Panc1 (cell line): Measurements from ENCODE around the gene RBKS. TPM values are rescaled to one million over a fixed set of nuclear protein-coding genes. Genes with fewer than 3 reads are reported as not detected.
"Not testable (repeated sequence)": the region's sequence is repeated elsewhere in the genome, so short reads cannot be mapped to it uniquely, and the experiment has no call there.

ENCODE experiments used
- ATAC-seq: fragments of 200-7000 bp; cut with Tn5 transposase; 2 replicates; pipeline ENCODE4 v1.9.1; 2020; ENCODE audit warnings: mild to moderate bottlenecking, moderate library complexity
- BruUV-seq: library from RNA; stranded (reverse); fragments of 400-500 nt; replicated peaks from 2 replicates; lab custom pipeline; 2021; lab: Mats Ljungman, UMichigan
- CTCF ChIA-PET: fragments of 300-600 bp; sonication (Branson Sonifier 250); formaldehyde crosslinking; loops from one replicate; lab custom pipeline; 2022; ENCODE audit warnings: antibody characterized with exemption; lab: Charles Lee
- POLR2A ChIA-PET: fragments of 300-600 bp; sonication (Branson Sonifier 250); formaldehyde crosslinking; loops from one replicate; lab custom pipeline; 2022; ENCODE audit warnings: antibody characterized with exemption; lab: Charles Lee
- DNase-seq: peaks from one replicate; pipeline ENCODE4 v3.0.0-alpha.2; 2010; ENCODE audit warnings: low read depth, low spot score
- H3K27ac ChIP-seq: 2 replicates; pipeline ENCODE4 v1.5.1; 2011; ENCODE audit warnings: mild to moderate bottlenecking, low read length, inconsistent platforms
- H3K27me3 ChIP-seq: fragments of 200-500 bp; sonication (Bioruptor generic); 2 replicates; pipeline ENCODE4 v1.6.0; 2014; ENCODE audit warnings: low read length, inconsistent platforms; ENCODE audit not compliant: control insufficient read depth, insufficient read depth
- H3K36me3 ChIP-seq: fragments of 200-500 bp; sonication (Bioruptor generic); 2 replicates; pipeline ENCODE4 v1.5.1; 2014; ENCODE audit warnings: inconsistent platforms, mild to moderate bottlenecking, low read length, moderate library complexity; ENCODE audit not compliant: control insufficient read depth, insufficient read depth
- H3K4me1 ChIP-seq: 2 replicates; pipeline ENCODE4 v1.5.1; 2011; ENCODE audit warnings: inconsistent platforms, mild to moderate bottlenecking, low read length, moderate library complexity; ENCODE audit not compliant: control insufficient read depth, insufficient read depth
- H3K4me3 ChIP-seq, 2 experiments: 2 replicates each; pipeline ENCODE4 v1.5.1; 2011 to 2012; ENCODE audit warnings: low read depth in 2 of 2, low read length in 2 of 2, mild to moderate bottlenecking in 2 of 2, inconsistent platforms in 1 of 2, moderate library complexity in 1 of 2
- H3K9me3 ChIP-seq: fragments of 200-500 bp; sonication (Bioruptor generic); 2 replicates; pipeline ENCODE4 v1.5.1; 2014; ENCODE audit warnings: low read depth, mild to moderate bottlenecking, inconsistent platforms, low read length, moderate library complexity; ENCODE audit not compliant: control insufficient read depth, insufficient read depth
- CTCF ChIP-seq: fragments of 450-650 bp; IDR thresholded peaks from 2 replicates; pipeline ENCODE4 v1.5.1; 2017; ENCODE audit warnings: mild to moderate bottlenecking
- POLR2AphosphoS5 ChIP-seq: IDR thresholded peaks from 2 replicates; pipeline ENCODE4 v1.6.1; 2012; ENCODE audit warnings: mild to moderate bottlenecking, low read depth, low read length, moderate library complexity
- REST ChIP-seq, 2 experiments: IDR thresholded peaks; 2 replicates each; pipeline ENCODE4 v1.6.1; 2011 to 2012; ENCODE audit warnings: low read depth in 2 of 2, control low read depth in 1 of 2, low read length in 1 of 2, mild to moderate bottlenecking in 1 of 2, moderate library complexity in 1 of 2; ENCODE audit not compliant: insufficient read depth in 1 of 2
- SIN3A ChIP-seq: IDR thresholded peaks from 2 replicates; pipeline ENCODE4 v1.6.1; 2012; ENCODE audit warnings: low read depth, mild to moderate bottlenecking, low read length, moderate library complexity, borderline replicate concordance; ENCODE audit not compliant: insufficient read depth
- TCF7L2 ChIP-seq: IDR thresholded peaks from 2 replicates; pipeline ENCODE4 v1.6.1; 2011; ENCODE audit warnings: mild to moderate bottlenecking, low read depth, low read length, inconsistent platforms
- in situ Hi-C: cut with HindIII; loops from 2 replicates; pipeline ENCODE4 v1.10.0; 2016; ENCODE audit warnings: low sequenced_read_pairs, low pct_unique_long_range_greater_than_20kb
- intact Hi-C: fragments of 100-400 bp; cut with micrococcal nuclease; formaldehyde crosslinking; loops from one replicate; pipeline ENCODE4 v1.10.0; 2022; ENCODE audit not compliant: unreplicated experiment
- total RNA-seq: library from RNA; stranded (reverse); gene quantifications from one replicate; pipeline ENCODE4 v1.2.1, GENCODE V29; 2021; ENCODE audit not compliant: unreplicated experiment

The RBKS gene
- total RNA-seq, 1 experiment from 2014 or later = 2.2 TPM

- in situ Hi-C loops = no loop called here
- Histone ChIP-seq H3K4me1 (peaks cover 4% of the 10 kb centered on the region; the same call in 1 of the 2 replicates), H3K27me3 (no peaks in the 10 kb centered on the region), H3K9me3 (no peaks in the 10 kb centered on the region; the same call in 1 of the 2 replicates), H3K36me3 (no peaks in the 10 kb centered on the region), H3K27ac (no peak overlapping the region), H3K4me3 (no peak overlapping the region)
- TF ChIP-seq REST (IDR thresholded peaks at IDR 0.05; ENCODE audit: insufficient read depth in 1 of 2, low read depth in 2 of 2, low read length in 1 of 2) = no peak
- no peak for TF ChIP-seq SIN3A
- TF ChIP-seq CTCF = no peak
- no peak for TF ChIP-seq TCF7L2
- no peak for TF ChIP-seq POLR2AphosphoS5
- ChIA-PET CTCF (no interaction called here), POLR2A (no interaction called here)
- intact Hi-C loops = no loop called here
- DNase-seq (no peak), ATAC-seq (no peak)
- BruUV-seq = no TSS peak
Observed at GRCh38 chr2:27747827-27748352, 142.3 kb downstream of the RBKS start.

- no TSS peak for BruUV-seq
- in situ Hi-C loops (no loop called here), intact Hi-C loops (no loop called here)
- no peaks in the 10 kb centered on the region for H3K36me3 ChIP-seq
- no peak for ATAC-seq
- H3K4me1 ChIP-seq = no peaks in the 10 kb centered on the region
- ChIA-PET POLR2A (no interaction called here), CTCF (no interaction called here)
- H3K9me3 ChIP-seq = no peaks in the 10 kb centered on the region; the same call in 1 of the 2 replicates
- H3K27me3 ChIP-seq = no peaks in the 10 kb centered on the region
- no peak for DNase-seq
- no peak overlapping the region for H3K4me3 ChIP-seq
- TF ChIP-seq SIN3A = no peak
- no peak overlapping the region for H3K27ac ChIP-seq
Observed at GRCh38 chr2:27746325-27746724, 143.9 kb downstream of the RBKS start.

- in situ Hi-C loops, CTCF ChIA-PET, DNase-seq, H3K9me3 ChIP-seq, H3K36me3 ChIP-seq, ATAC-seq, H3K27me3 ChIP-seq, H3K4me3 ChIP-seq, intact Hi-C loops, BruUV-seq, H3K27ac ChIP-seq, H3K4me1 ChIP-seq: not testable (repeated sequence)
- POLR2A ChIA-PET = interaction anchor here (0.7 kb wide), 1 partner anchor 9 kb away, joined by 4 read pairs; no protein-coding TSS in a partner anchor
Observed at GRCh38 chr2:27745494-27745893, 144.7 kb downstream of the RBKS start.
